GM21528 (cell line): ENCODE data around the gene TSPAN14.

Source experiments
- ATAC-seq: cut with Tn5 transposase; IDR thresholded peaks from one replicate; pipeline ENCODE4 v1.9.1; 2021; ENCODE audit warnings: mild to moderate bottlenecking, moderate library complexity; ENCODE audit not compliant: unreplicated experiment, low FRiP score

Gene TSPAN14

DNA sequence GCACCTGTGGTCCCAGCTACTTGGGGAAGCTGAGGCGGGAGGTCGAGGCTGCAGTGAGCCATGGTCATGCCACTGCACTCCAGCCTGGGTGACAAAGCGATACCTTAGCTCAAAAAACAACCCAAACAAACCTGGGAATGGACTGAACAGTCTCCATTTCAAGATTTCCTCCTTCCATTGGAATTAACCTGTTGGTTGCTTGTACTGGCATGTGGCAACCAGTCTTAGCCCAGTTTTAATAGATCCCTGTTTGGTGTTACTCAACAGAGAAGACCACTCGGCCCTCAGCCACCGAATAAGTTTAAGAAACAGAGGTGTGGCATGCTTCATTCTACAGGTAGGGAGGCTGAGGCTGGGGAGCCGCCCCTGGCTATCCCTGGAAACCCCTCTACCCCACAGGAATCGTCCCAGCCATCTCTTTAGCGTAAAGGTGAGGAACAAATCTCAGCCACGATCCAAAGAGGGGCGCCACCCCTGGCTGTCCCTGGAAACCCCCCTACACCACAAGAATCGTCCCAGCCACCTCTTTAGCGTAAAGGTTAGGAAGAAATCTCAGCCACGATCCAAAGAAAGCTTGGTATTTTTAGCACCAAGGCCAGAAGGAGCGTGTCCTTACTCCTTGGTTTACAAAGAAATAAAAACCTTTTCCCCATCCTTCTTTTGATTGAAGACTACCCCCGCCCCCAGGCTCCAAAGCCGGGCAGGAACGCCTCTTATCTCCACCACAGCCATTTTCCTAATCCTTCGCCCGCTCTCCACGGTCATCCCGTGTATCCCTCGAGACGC lies 861 bp upstream of the TSPAN14 start:
- ATAC-seq: no peak

GRCh38 chr10:80454513-80455460 lies 677 bp downstream of the TSPAN14 start:
- ATAC-seq: peak; percentile 29

DNA sequence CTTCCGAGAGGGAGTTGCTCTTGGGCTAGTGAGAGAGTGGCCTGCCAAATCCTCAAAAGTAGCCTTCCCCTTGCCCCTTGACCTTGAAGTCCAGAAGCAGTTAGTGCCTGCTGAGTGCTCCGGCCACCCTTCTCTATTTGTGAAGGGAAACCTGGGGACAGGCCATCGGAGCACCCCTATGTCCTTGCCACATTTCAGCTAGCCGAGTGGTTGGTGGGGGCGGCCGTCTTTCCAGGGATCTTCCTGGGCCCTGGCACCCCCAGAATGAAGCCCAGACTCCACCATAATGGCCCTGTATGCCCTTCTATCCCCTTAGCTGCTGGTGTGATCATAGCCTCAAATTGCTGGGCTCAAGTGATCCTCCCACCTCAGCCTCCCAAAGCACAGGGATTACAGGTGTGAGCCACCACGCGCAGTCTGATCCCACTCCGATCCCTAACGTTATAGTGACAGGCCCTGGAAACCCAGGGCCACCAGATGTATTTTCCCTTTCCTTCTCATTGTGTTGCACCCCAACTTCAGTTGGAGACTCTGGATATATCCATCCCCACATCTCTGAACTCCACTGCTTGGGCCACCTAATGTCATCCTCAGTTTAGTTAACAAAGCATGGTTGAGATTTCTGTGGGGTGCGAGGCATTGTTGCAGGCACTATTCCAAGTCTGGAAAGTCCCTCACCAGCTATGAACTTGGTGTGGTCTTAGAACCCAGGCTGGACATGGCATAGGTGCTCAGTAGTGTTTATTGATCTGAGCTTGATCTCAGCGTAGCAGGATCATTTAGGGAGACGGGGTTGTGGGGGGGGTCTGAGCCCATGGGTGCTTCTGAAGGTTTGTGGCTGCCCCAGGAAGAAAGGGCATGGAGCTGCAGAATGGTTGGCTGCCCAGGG lies 1.6 kb downstream of the TSPAN14 start:
- ATAC-seq: no peak

DNA sequence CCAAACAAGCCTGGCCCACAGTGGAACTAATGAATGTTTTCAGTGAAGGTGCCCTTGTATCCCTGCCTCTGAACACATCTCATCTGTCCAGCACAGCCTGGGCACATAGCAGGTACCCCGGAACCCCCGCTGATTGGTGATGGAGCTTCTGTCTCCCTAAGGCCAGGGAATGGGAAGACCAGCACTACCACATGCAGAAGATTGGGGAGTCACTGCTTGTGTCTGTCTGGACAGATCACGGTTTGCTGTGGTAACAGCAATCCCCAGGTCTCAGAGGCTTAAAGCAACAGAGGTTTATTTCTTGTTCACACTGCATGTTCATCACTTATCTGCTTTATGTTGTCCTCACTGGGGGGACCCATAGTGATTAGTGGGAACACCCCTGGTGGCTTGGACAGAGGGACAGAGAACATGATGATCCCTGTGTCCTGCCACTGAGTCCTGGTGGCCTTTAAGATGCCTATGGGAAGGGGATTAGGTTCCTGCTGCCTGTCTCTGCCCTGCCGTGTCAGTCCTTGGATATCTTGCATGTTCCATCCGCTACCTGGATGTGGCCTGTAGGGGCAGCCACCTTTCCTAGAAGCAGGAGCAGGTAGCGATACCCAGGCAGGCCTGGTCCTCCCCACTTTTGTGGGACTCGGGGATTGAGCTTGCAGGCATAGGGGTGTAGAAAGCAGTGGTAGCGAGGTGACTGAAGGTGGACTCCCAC lies 3.6 kb downstream of the TSPAN14 start:
- no peak for ATAC-seq

DNA sequence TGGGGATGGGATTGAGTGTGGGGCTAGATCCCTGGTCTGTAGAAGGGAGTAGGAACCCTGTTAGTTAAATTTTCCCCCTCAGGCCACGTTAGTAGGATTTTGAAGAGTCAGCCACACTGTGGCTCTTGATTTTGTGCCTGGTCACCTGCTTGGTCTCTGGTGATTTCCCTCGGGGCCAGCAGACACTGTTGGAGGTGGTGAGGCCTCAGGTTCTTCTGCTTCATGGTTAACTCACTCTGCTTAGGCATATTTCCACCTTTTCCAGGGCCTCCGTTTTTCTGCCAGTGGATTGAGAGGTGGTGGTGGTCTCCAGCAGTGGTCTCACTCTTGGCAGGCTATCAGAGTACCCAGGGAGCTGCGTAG lies 4.1 kb downstream of the TSPAN14 start:
- no peak for ATAC-seq

DNA sequence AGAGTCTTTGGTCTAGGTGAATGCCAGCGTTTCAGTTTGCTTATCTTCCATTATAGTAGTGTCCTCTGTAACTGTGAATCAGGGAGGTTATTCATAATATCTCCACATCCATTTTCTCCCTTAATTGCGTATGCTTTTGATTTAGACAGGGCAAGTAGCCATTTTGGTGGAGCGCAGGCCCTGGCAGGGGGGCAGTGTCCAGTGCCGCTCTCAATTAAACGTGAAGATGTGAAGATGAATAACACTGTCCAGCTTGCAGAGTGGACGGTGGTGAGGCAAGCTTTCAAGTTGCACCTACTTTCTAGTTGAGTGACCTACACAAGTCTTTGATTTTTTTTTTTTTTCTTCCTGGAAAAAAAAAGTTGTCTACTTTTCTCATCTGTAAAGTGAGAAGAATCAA lies 4.5 kb downstream of the TSPAN14 start:
- ATAC-seq: no peak

- peak; percentile 56 for ATAC-seq
Measured at GRCh38 chr10:80459047-80459865, 5.1 kb downstream of the TSPAN14 start.

DNA sequence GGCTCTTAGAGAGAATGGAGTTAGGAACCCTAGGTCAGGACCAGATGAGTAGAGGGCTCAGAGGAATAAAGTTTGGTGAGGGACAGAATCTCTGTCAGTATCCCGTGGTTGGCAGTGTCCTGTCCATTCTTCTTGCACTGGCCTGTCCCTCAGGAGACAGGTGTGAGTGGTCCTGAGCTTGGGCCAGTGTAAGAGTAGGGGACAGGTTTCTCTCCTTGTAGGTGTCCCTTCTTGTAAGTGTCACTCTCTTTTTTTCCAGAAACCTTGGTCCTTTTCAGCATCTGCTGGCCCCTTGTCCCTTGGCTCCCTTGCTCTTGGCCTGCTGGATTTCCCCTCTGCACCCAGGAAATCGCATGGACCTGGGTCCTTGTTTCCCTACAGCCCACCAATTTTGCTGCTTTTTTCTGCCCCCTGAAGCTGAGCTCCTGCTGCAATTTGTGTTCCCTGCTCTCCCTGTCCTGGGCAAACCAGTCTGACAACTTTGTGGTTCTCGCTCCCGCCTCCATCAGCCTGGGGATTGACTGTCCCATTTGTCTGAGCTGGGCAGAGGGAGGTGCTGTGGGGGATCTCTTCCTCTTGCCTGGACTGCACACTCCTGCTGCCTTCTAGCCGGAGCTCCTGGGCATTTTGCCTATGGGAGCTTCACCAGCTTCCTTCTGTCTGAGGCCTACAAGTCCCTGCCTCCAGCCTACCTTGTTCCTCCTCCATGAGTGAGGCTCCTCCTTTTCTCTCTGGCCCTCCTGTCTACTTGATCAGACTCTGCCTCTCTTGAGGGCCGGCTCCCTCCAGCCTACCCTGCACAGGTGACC lies 6.5 kb downstream of the TSPAN14 start:
- ATAC-seq: no peak

- no peak for ATAC-seq
Measured at GRCh38 chr10:80461208-80462183, 7.4 kb downstream of the TSPAN14 start.

GRCh38 chr10:80462299-80462980 lies 8.3 kb downstream of the TSPAN14 start:
- ATAC-seq: no peak

- no peak for ATAC-seq
Measured at GRCh38 chr10:80462981-80463741, 9.1 kb downstream of the TSPAN14 start.

DNA sequence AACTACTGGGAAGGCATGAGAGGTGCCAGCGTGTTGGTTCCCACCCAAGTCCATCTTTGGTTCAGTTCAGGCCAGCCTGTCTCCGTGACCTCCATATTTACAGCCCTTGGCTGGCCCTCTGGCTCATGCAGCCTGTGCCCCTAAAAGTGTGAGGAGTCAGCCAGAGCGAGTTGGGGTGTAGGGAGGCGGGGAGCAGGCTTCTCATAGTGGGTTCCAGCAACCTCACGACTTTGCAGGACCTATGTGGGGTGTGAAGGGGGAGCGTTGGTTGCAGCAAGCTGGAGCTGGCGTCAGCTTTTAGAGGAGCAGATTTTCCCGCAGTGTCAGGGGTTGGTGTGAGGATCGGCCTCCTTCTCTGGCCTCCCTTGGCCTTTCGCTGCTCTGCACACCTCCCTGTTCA lies 9.8 kb downstream of the TSPAN14 start:
- no peak for ATAC-seq

DNA sequence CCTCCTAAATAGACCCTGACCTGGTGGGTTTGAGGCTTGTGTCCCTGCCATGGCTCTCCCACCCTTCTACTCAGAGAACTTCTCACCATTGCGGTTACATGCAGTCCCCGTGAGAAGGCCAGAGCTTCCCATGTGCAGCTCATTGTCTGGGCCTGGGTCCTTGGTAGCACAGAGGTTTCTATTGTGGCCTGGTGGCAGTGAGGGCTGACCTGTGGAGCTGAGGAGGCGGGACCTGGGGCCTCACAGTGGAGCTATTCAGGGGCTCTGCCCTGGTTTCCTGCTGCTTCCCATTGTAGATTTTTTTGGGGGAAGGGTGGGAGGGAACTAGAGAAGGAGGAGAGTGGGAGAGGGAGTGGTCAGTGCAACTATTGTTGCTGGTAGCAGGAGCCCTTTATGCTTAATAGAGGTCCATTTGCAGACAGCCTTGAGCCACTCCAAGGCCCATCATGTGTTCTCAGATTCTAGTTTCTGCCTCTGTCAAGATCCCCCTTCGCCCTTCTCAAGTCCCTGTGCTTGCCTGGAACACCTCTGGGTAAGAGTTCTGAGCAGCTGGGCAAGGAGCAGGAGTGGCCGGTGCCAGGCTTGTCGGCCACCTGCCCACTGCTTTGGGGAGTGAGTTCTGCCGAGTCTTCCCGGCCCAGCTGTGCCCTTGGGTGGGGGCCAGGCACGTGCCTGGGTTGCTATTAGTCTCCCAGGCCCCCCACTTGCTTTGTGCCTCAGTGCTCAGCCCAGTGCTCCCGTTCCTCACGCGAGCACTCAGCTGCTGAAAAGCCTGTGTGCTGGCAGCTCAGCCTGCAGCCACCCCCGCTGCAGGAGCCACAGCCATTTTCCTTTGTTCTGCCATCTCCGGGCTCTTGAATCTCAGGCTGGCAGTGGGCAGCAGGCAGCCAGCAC lies 10.7 kb downstream of the TSPAN14 start:
- no peak for ATAC-seq

DNA sequence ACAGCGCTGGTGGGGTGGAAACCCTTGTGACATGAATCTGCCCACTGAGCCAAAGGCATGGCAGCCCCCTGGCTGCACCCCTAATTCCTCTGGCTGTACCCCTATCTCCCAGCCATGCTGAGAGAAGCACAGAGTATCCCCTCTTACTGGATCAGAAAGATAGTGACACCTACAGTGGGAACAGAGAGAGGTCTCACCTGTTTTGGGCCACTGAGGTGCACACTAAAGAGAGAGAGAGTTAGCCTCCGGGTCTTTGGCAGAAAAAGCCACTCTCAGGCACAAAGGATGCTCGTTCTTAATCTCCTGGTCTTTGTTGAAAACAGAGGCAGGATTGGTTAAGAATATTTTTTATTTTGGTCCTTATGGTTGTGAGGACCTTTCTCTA lies 11.3 kb downstream of the TSPAN14 start:
- ATAC-seq: no peak
